Muscle layer of duodenum (tissue), 2 donors: ENCODE measurements around the gene CRACR2B.

ENCODE experiments used
- H3K27ac ChIP-seq: one replicate; pipeline ENCODE4 v1.7.0; 2013; ENCODE audit warnings: mild to moderate bottlenecking, low read length
- H3K27me3 ChIP-seq: one replicate; pipeline ENCODE4 v1.7.0; 2013; ENCODE audit warnings: low read depth, mild to moderate bottlenecking, control low read depth, low read length
- H3K36me3 ChIP-seq, 2 donors: one replicate each; pipeline ENCODE4 v1.7.0; 2013; ENCODE audit warnings: low read length in 2 of 2, control low read depth in 1 of 2, mild to moderate bottlenecking in 1 of 2; ENCODE audit not compliant: insufficient read depth in 2 of 2, control insufficient read depth in 1 of 2
- H3K4me1 ChIP-seq, 2 donors: one replicate each; pipeline ENCODE4 v1.7.0; 2013; ENCODE audit warnings: low read length in 2 of 2, mild to moderate bottlenecking in 2 of 2, control low read depth in 1 of 2, moderate library complexity in 1 of 2; ENCODE audit not compliant: insufficient read depth in 2 of 2, control insufficient read depth in 1 of 2
- H3K4me3 ChIP-seq, 2 donors: one replicate each; pipeline ENCODE4 v1.7.0; 2013; ENCODE audit warnings: low read length in 2 of 2, low read depth in 1 of 2, mild to moderate bottlenecking in 1 of 2
- H3K9me3 ChIP-seq, 2 donors: one replicate each; pipeline ENCODE4 v1.7.0; 2013; ENCODE audit warnings: low read length in 2 of 2, control low read depth in 1 of 2, mild to moderate bottlenecking in 1 of 2; ENCODE audit not compliant: control insufficient read depth in 1 of 2
- donor health status: healthy.

CRACR2B gene

DNA sequence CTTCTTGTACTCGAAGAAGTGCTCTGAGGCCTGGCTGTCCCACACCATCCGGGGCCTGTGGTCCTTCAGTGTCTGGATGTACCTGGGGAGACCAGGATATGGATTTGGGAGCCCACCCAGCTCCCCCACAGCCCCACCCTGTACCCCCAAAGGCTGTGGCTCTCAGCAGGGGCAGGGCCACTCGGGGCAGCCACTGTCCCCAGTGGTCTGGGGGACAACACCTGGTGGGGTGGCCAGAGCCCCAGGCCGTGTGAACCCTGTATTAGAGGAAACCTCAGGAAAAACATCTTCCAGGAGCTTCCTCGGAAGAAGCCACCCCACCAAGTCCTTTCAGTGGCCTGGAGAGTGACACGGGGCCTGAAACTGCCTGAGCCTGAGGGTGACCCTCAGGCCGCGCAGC, 42.7 kb downstream of the CRACR2B start:
- H3K27ac ChIP-seq: no peak overlapping the region
- H3K4me3 ChIP-seq: no peak overlapping the region
- H3K4me1 ChIP-seq: no peaks in the 10 kb centered on the region
- H3K36me3 ChIP-seq: peaks cover 0 to 37% of the 10 kb centered on the region in 2 donors
- H3K27me3 ChIP-seq: no peaks in the 10 kb centered on the region
- no peaks in the 10 kb centered on the region for H3K9me3 ChIP-seq

GRCh38 chr11:871472-871871, 43.8 kb downstream of the CRACR2B start:
- H3K4me3 ChIP-seq: no peak overlapping the region
- peaks cover 0 to under 1% of the 10 kb centered on the region in 2 donors for H3K4me1 ChIP-seq
- peaks cover 0 to 26% of the 10 kb centered on the region in 2 donors for H3K36me3 ChIP-seq
- no peak overlapping the region for H3K27ac ChIP-seq
- no peaks in the 10 kb centered on the region for H3K27me3 ChIP-seq
- no peaks in the 10 kb centered on the region for H3K9me3 ChIP-seq

GRCh38 chr11:872799-873198, 45.1 kb downstream of the CRACR2B start:
- Histone ChIP-seq H3K27ac (no peak overlapping the region), H3K36me3 (peaks cover 0 to 15% of the 10 kb centered on the region in 2 donors), H3K9me3 (no peaks in the 10 kb centered on the region), H3K4me1 (peaks cover 0 to 5% of the 10 kb centered on the region in 2 donors), H3K4me3 (no peak overlapping the region), H3K27me3 (no peaks in the 10 kb centered on the region)

- H3K9me3 ChIP-seq: no peaks in the 10 kb centered on the region
Observed at GRCh38 chr11:873706-874105, 46.0 kb downstream of the CRACR2B start.

GRCh38 chr11:875203-875602, 47.5 kb downstream of the CRACR2B start:
- no peaks in the 10 kb centered on the region for H3K27me3 ChIP-seq
- H3K4me3 ChIP-seq: no peak overlapping the region
- no peaks in the 10 kb centered on the region for H3K9me3 ChIP-seq
- H3K36me3 ChIP-seq: peaks cover 0 to 12% of the 10 kb centered on the region in 2 donors
- no peak overlapping the region for H3K27ac ChIP-seq
- H3K4me1 ChIP-seq: peaks cover 0 to 5% of the 10 kb centered on the region in 2 donors

More at GRCh38 chr11:873706-874105, 46.0 kb downstream of the CRACR2B start:
- Histone ChIP-seq H3K4me3 (no peak overlapping the region), H3K27me3 (no peaks in the 10 kb centered on the region), H3K27ac (no peak overlapping the region), H3K4me1 (peaks cover 0 to 5% of the 10 kb centered on the region in 2 donors), H3K36me3 (peaks cover 0 to 8% of the 10 kb centered on the region in 2 donors)

GRCh38 chr11:875769-876301, 48.1 kb downstream of the CRACR2B start:
- Histone ChIP-seq H3K4me3 (no peak overlapping the region), H3K27ac (no peak overlapping the region), H3K36me3 (peaks cover 0 to 17% of the 10 kb centered on the region in 2 donors), H3K4me1 (peaks cover 0 to 5% of the 10 kb centered on the region in 2 donors), H3K27me3 (no peaks in the 10 kb centered on the region), H3K9me3 (no peaks in the 10 kb centered on the region)

- Histone ChIP-seq H3K36me3 (peaks cover 0 to 20% of the 10 kb centered on the region in 2 donors), H3K4me1 (peaks cover 0 to 5% of the 10 kb centered on the region in 2 donors), H3K27me3 (no peaks in the 10 kb centered on the region), H3K9me3 (no peaks in the 10 kb centered on the region), H3K27ac (no peak overlapping the region), H3K4me3 (no peak overlapping the region)
Observed at GRCh38 chr11:876545-876944, 48.8 kb downstream of the CRACR2B start.

DNA sequence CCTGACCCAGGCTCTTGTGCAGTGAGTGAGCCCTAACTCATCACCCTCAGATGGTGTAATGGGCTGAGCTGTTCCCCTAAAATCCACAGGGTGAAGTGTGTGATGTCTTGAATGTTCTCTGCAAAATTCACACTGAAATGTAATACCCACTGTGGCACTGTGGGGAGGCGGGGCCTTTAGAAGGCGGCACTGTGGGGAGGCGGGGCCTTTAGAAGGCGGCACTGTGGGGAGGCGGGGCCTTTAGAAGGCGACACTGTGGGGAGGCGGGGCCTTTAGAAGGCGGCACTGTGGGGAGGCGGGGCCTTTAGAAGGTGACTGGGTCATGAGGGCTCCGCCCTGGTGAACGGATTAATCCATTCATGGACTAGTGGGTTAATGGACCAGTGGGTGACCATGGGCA, 49.8 kb downstream of the CRACR2B start:
- Histone ChIP-seq H3K4me3 (no peak overlapping the region), H3K4me1 (peaks cover 0 to 5% of the 10 kb centered on the region in 2 donors), H3K9me3 (no peaks in the 10 kb centered on the region), H3K36me3 (peaks cover 0 to 22% of the 10 kb centered on the region in 2 donors), H3K27me3 (no peaks in the 10 kb centered on the region), H3K27ac (no peak overlapping the region)

DNA sequence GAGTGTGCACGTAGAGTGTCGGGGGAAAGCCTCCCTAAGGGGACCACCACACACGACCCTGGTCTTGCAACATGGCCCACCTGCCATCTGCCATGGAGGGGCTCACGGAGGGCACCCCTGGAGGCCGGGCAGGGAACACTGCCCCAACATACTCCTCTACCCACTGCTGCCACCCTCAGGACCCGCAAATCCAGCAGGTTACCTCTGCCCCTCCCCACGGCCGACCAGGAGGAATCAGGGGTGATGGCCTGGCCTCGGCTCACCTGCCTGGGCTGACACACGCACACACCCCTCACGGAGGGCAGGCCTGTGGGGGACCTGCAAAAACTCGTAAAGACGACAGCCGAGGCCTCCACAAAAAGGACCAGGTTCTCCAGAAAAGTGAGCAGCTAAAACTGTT, 52.7 kb downstream of the CRACR2B start:
- Histone ChIP-seq H3K4me1 (peaks cover 0 to 5% of the 10 kb centered on the region in 2 donors), H3K27ac (no peak overlapping the region), H3K4me3 (no peak overlapping the region), H3K36me3 (peaks cover 0 to 31% of the 10 kb centered on the region in 2 donors), H3K9me3 (no peaks in the 10 kb centered on the region), H3K27me3 (no peaks in the 10 kb centered on the region)
